Vagina (tissue), 2 donors: Measurements from ENCODE around the gene ERN1. TPM values are rescaled to one million over a fixed set of nuclear protein-coding genes. Genes with fewer than 3 reads are reported as not detected.

Source experiments
- DNase-seq, 2 donors: peaks; one replicate each; pipeline ENCODE4 v3.0.0-alpha.2; 2017; ENCODE audit errors: extremely low spot score in 2 of 2
- H3K27ac ChIP-seq: fragments of 200-600 bp; sonication (generic); one replicate; pipeline ENCODE4 v1.5.1; 2019
- H3K27me3 ChIP-seq: fragments of 200-600 bp; sonication (generic); one replicate; pipeline ENCODE4 v1.5.1; 2019
- H3K36me3 ChIP-seq, 2 donors: fragments of 200-600 bp; sonication (generic); one replicate each; pipeline ENCODE4 v1.5.1; 2017 to 2019
- H3K4me1 ChIP-seq: fragments of 200-600 bp; sonication (generic); one replicate; pipeline ENCODE4 v1.5.1; 2019
- H3K4me3 ChIP-seq, 2 donors: fragments of 200-600 bp; sonication (generic); 1 replicate in 1 of 2; 2 replicates in 1 of 2; pipeline ENCODE4 v1.5.1; 2016 to 2019
- H3K9me3 ChIP-seq: fragments of 200-600 bp; sonication (generic); one replicate; pipeline ENCODE4 v1.5.1; 2019
- CTCF ChIP-seq, 3 experiments: fragments of 450-650 bp in 2 of 3; fragments of 200-600 bp in 1 of 3; sonication (generic) in 1 of 3; IDR thresholded peaks; one replicate each; pipeline ENCODE4 v1.5.1; 2017 to 2019; ENCODE audit warnings: antibody characterized with exemption in 3 of 3, mild to moderate bottlenecking in 2 of 3, moderate library complexity in 2 of 3
- POLR2A ChIP-seq, 2 donors: fragments of 450-650 bp; IDR thresholded peaks; one replicate each; pipeline ENCODE4 v1.6.1; 2017; ENCODE audit warnings: antibody characterized with exemption in 2 of 2, mild to moderate bottlenecking in 2 of 2, moderate library complexity in 2 of 2
- POLR2AphosphoS5 ChIP-seq, 2 donors: sonication (generic); formaldehyde crosslinking; IDR thresholded peaks; one replicate each; pipeline ENCODE4 v1.9.0; 2017; ENCODE audit warnings: antibody characterized with exemption in 2 of 2, mild to moderate bottlenecking in 2 of 2, low read depth in 1 of 2; ENCODE audit not compliant: insufficient read depth in 1 of 2
- intact Hi-C: fragments of 100-400 bp; cut with DNase I; formaldehyde crosslinking; loops from one replicate; pipeline ENCODE4 v1.15.1; 2023
- total RNA-seq: library from RNA; depleted of rRNA; stranded (reverse); fragments of >200 nt; gene quantifications from one replicate; pipeline ENCODE4 v1.2.3, GENCODE V29; 2016

The ERN1 gene
- total RNA-seq, 1 donor from 2014 or later: 31.4 TPM

GRCh38 chr17:64157669-64158180 is 27.8 kb upstream of the ERN1 start:
- Histone ChIP-seq H3K36me3 (peaks cover 0 to 1% of the 10 kb centered on the region in 2 donors), H3K27me3 (no peaks in the 10 kb centered on the region), H3K4me3 (no peak overlapping the region), H3K27ac (no peak overlapping the region), H3K4me1 (peaks cover 71% of the 10 kb centered on the region), H3K9me3 (no peaks in the 10 kb centered on the region)
- no peak for DNase-seq
- intact Hi-C loops: no loop called here
- TF ChIP-seq CTCF (IDR thresholded peaks at IDR 0.05) (no peak), POLR2AphosphoS5 (IDR thresholded peaks at IDR 0.05; ENCODE audit: insufficient read depth in 1 of 2, low read depth in 1 of 2) (no peak)

GRCh38 chr17:64156670-64157069 is 26.7 kb upstream of the ERN1 start:
- Histone ChIP-seq H3K27me3 (no peaks in the 10 kb centered on the region), H3K27ac (peak overlapping the region; percentile 56), H3K9me3 (no peaks in the 10 kb centered on the region), H3K4me3 (no peak overlapping the region), H3K4me1 (peaks cover 60% of the 10 kb centered on the region), H3K36me3 (peaks cover 0 to 10% of the 10 kb centered on the region in 2 donors)
- no peak for DNase-seq
- TF ChIP-seq CTCF (IDR thresholded peaks at IDR 0.05) (no peak), POLR2A (IDR thresholded peaks at IDR 0.05) (no peak), POLR2AphosphoS5 (IDR thresholded peaks at IDR 0.05; ENCODE audit: insufficient read depth in 1 of 2, low read depth in 1 of 2) (no peak)
- intact Hi-C loops: no loop called here

- peaks cover 0 to 10% of the 10 kb centered on the region in 2 donors for H3K36me3 ChIP-seq
- no peak for DNase-seq
- peaks cover 53% of the 10 kb centered on the region for H3K4me1 ChIP-seq
- peak overlapping the region; percentile 56 for H3K27ac ChIP-seq
- no peaks in the 10 kb centered on the region for H3K27me3 ChIP-seq
- intact Hi-C loops: no loop called here
- H3K4me3 ChIP-seq: no peak overlapping the region
- no peaks in the 10 kb centered on the region for H3K9me3 ChIP-seq
- TF ChIP-seq CTCF (IDR thresholded peaks at IDR 0.05) (no peak), POLR2A (IDR thresholded peaks at IDR 0.05) (no peak), POLR2AphosphoS5 (IDR thresholded peaks at IDR 0.05; ENCODE audit: insufficient read depth in 1 of 2, low read depth in 1 of 2) (peak; percentile 26 to 71)
These were observed 26.0 kb upstream of the ERN1 start for GRCh38 chr17:64155751-64156544.

- Histone ChIP-seq H3K9me3 (no peaks in the 10 kb centered on the region), H3K27me3 (no peaks in the 10 kb centered on the region), H3K4me1 (peaks cover 45% of the 10 kb centered on the region), H3K36me3 (peaks cover 0 to 10% of the 10 kb centered on the region in 2 donors), H3K27ac (peak overlapping the region; percentile 56), H3K4me3 (no peak overlapping the region)
- no peak for DNase-seq
- intact Hi-C loops: no loop called here
- TF ChIP-seq CTCF (IDR thresholded peaks at IDR 0.05) (no peak), POLR2AphosphoS5 (IDR thresholded peaks at IDR 0.05; ENCODE audit: insufficient read depth in 1 of 2, low read depth in 1 of 2) (no peak), POLR2A (IDR thresholded peaks at IDR 0.05) (no peak)
These were observed 25.2 kb upstream of the ERN1 start for GRCh38 chr17:64155129-64155528.

GRCh38 chr17:64154717-64155116 is 24.8 kb upstream of the ERN1 start:
- no peak overlapping the region for H3K4me3 ChIP-seq
- intact Hi-C loops: no loop called here
- H3K4me1 ChIP-seq: peaks cover 40% of the 10 kb centered on the region
- TF ChIP-seq POLR2A (IDR thresholded peaks at IDR 0.05) (no peak), POLR2AphosphoS5 (IDR thresholded peaks at IDR 0.05; ENCODE audit: insufficient read depth in 1 of 2, low read depth in 1 of 2) (no peak), CTCF (IDR thresholded peaks at IDR 0.05) (no peak)
- H3K27ac ChIP-seq: peak overlapping the region; percentile 56
- no peaks in the 10 kb centered on the region for H3K9me3 ChIP-seq
- peaks cover 0 to 10% of the 10 kb centered on the region in 2 donors for H3K36me3 ChIP-seq
- H3K27me3 ChIP-seq: no peaks in the 10 kb centered on the region
- DNase-seq: no peak
